H1 (cell line): ENCODE measurements around the gene RHOC. TPM values are rescaled to one million over a fixed set of nuclear protein-coding genes. Genes with fewer than 3 reads are reported as not detected.
A peak's percentile ranks its signal among the peaks of the same experiment; 100 is the strongest.

Experiments
- CTCF ChIA-PET: fragments of 300-600 bp; sonication (Branson Sonifier 250); formaldehyde crosslinking; loops from one replicate; lab custom pipeline; 2021; ENCODE audit not compliant: partially characterized antibody; lab: Charles Lee
- POLR2A ChIA-PET: fragments of 300-600 bp; sonication (Branson Sonifier 250); formaldehyde crosslinking; loops from one replicate; lab custom pipeline; 2021; ENCODE audit warnings: inconsistent platforms; ENCODE audit not compliant: partially characterized antibody; lab: Charles Lee
- DNase-seq, 2 experiments: peaks; one replicate each; pipeline versions ENCODE4 v3.0.0 to v3.0.0-alpha.2; 2010 to 2022; ENCODE audit warnings: low spot score in 2 of 2, low read depth in 1 of 2, mixed read lengths in 1 of 2
- FAIRE-seq: peaks from 2 replicates; lab custom pipeline; 2011; peaks lifted over from hg19 to GRCh38; lab: Jason Lieb, UNC
- H2AFZ ChIP-seq: 2 replicates; pipeline ENCODE4 v1.8.1; 2012; ENCODE audit warnings: low read length, inconsistent platforms
- H2AK5ac ChIP-seq: 2 replicates; pipeline ENCODE4 v1.6.1; 2013; ENCODE audit warnings: low read depth, low read length
- H2BK120ac ChIP-seq: replicated peaks from 2 replicates; pipeline ENCODE3; 2013; ENCODE audit warnings: low read depth, low read length, inconsistent platforms
- H2BK12ac ChIP-seq: 2 replicates; pipeline ENCODE4 v1.6.1; 2013; ENCODE audit warnings: low read depth, low read length
- H2BK15ac ChIP-seq: 2 replicates; pipeline ENCODE4 v1.6.1; 2013; ENCODE audit warnings: low read length
- H2BK20ac ChIP-seq: 2 replicates; pipeline ENCODE4 v1.6.1; 2013; ENCODE audit warnings: low read length
- H2BK5ac ChIP-seq: 2 replicates; pipeline ENCODE4 v1.6.1; 2013; ENCODE audit warnings: low read depth, low read length
- H3K14ac ChIP-seq: 2 replicates; pipeline ENCODE4 v1.6.1; 2013; ENCODE audit warnings: inconsistent platforms; ENCODE audit not compliant: insufficient read length
- H3K18ac ChIP-seq: 2 replicates; pipeline ENCODE4 v1.6.1; 2013; ENCODE audit warnings: low read length; ENCODE audit errors: extremely low read depth
- H3K23ac ChIP-seq: 2 replicates; pipeline ENCODE4 v1.6.1; 2013; ENCODE audit warnings: inconsistent platforms; ENCODE audit not compliant: insufficient read length
- H3K23me2 ChIP-seq: 2 replicates; pipeline ENCODE4 v1.6.1; 2013; ENCODE audit warnings: low read depth, low read length
- H3K27ac ChIP-seq: 2 replicates; pipeline ENCODE4 v1.6.1; 2011; ENCODE audit warnings: low read depth, low read length, inconsistent platforms
- H3K27me3 ChIP-seq, 4 experiments: replicated peaks in 1 of 4; 1 replicate in 1 of 4; 2 replicates in 3 of 4; pipeline versions ENCODE4 v1.6.1 to v1.8.1; 2011 to 2013; ENCODE audit warnings: low read length in 3 of 4, mild to moderate bottlenecking in 3 of 4, inconsistent platforms in 2 of 4, mixed read lengths in 2 of 4, moderate library complexity in 1 of 4; ENCODE audit not compliant: control insufficient read depth in 3 of 4, insufficient read depth in 3 of 4; ENCODE audit errors: extremely low read depth in 1 of 4
- H3K36me3 ChIP-seq, 4 experiments: 2 replicates each; pipeline versions ENCODE4 v1.6.1 to v1.8.1; 2011 to 2013; ENCODE audit warnings: mild to moderate bottlenecking in 4 of 4, low read length in 3 of 4, moderate library complexity in 2 of 4, control low read depth in 1 of 4, inconsistent platforms in 1 of 4; ENCODE audit not compliant: insufficient read depth in 4 of 4, control insufficient read depth in 2 of 4
- H3K4ac ChIP-seq: replicated peaks from 2 replicates; pipeline ENCODE3; 2013; ENCODE audit warnings: low read length, low read depth, mixed read lengths, inconsistent platforms; ENCODE audit not compliant: insufficient read length
- H3K4me1 ChIP-seq, 4 experiments: replicated peaks in 1 of 4; 1 replicate in 1 of 4; 2 replicates in 3 of 4; pipeline versions ENCODE4 v1.6.1 to v1.8.1; 2011 to 2013; ENCODE audit warnings: low read length in 3 of 4, inconsistent platforms in 2 of 4, mixed read lengths in 1 of 4; ENCODE audit not compliant: insufficient read depth in 4 of 4, control insufficient read depth in 3 of 4
- H3K4me2 ChIP-seq, 2 experiments: 2 replicates each; pipeline versions ENCODE4 v1.6.1 to v1.8.1; 2011 to 2013; ENCODE audit warnings: low read depth in 2 of 2, low read length in 2 of 2, control low read depth in 1 of 2, inconsistent platforms in 1 of 2, mild to moderate bottlenecking in 1 of 2; ENCODE audit not compliant: insufficient read depth in 1 of 2
- H3K4me3 ChIP-seq, 4 experiments: fragments of 200-600, 300-600 bp in 1 of 4; sonication (generic), shearing (Covaris generic), sonication (Bioruptor Twin) in 1 of 4; 2 replicates each; pipeline versions ENCODE4 v1.5.1 to v1.8.1; 2011 to 2016; ENCODE audit warnings: low read length in 4 of 4, low read depth in 3 of 4, control low read depth in 2 of 4, inconsistent platforms in 2 of 4, mild to moderate bottlenecking in 2 of 4, mixed read lengths in 1 of 4, moderate library complexity in 1 of 4; ENCODE audit not compliant: insufficient read depth in 2 of 4; ENCODE audit errors: extremely low read depth in 1 of 4
- H3K56ac ChIP-seq: replicated peaks from 2 replicates; pipeline ENCODE3; 2013; ENCODE audit warnings: low read depth, mild to moderate bottlenecking, mixed read lengths, low read length, inconsistent platforms; ENCODE audit not compliant: insufficient read length
- H3K79me1 ChIP-seq: 2 replicates; pipeline ENCODE4 v1.6.1; 2013; ENCODE audit warnings: low read depth, low read length, control low read depth
- H3K79me2 ChIP-seq, 2 experiments: 2 replicates each; pipeline versions ENCODE4 v1.6.1 to v1.8.1; 2012 to 2013; ENCODE audit warnings: low read length in 2 of 2, mild to moderate bottlenecking in 2 of 2, inconsistent platforms in 1 of 2; ENCODE audit not compliant: insufficient read depth in 2 of 2, control insufficient read depth in 1 of 2
- H3K9ac ChIP-seq, 4 experiments: replicated peaks in 1 of 4; 1 replicate in 1 of 4; 2 replicates in 3 of 4; pipeline versions ENCODE4 v1.6.1 to v1.8.1; 2011 to 2013; ENCODE audit warnings: low read depth in 3 of 4, low read length in 3 of 4, control low read depth in 2 of 4, mild to moderate bottlenecking in 2 of 4, moderate library complexity in 2 of 4, inconsistent platforms in 1 of 4; ENCODE audit errors: extremely low read depth in 1 of 4
- H3K9me3 ChIP-seq, 2 experiments: 2 replicates each; pipeline versions ENCODE4 v1.6.1 to v1.8.1; 2012 to 2013; ENCODE audit warnings: mild to moderate bottlenecking in 2 of 2, moderate library complexity in 2 of 2, control low read depth in 1 of 2, inconsistent platforms in 1 of 2, low read depth in 1 of 2, low read length in 1 of 2, mixed read lengths in 1 of 2; ENCODE audit not compliant: insufficient read depth in 2 of 2
- H4K20me1 ChIP-seq, 2 experiments: replicated peaks in 1 of 2; 2 replicates each; pipeline versions ENCODE3 to v1.8.1; 2011 to 2013; ENCODE audit warnings: inconsistent platforms in 2 of 2, low read length in 2 of 2, mild to moderate bottlenecking in 1 of 2; ENCODE audit not compliant: insufficient read depth in 2 of 2, control insufficient read depth in 1 of 2
- H4K5ac ChIP-seq: 2 replicates; pipeline ENCODE4 v1.6.1; 2013; ENCODE audit warnings: low read length, low read depth, mixed read lengths, inconsistent platforms; ENCODE audit not compliant: insufficient read length
- H4K8ac ChIP-seq: 2 replicates; pipeline ENCODE4 v1.8.0; 2013; ENCODE audit warnings: mild to moderate bottlenecking, moderate library complexity, low read length, inconsistent platforms; ENCODE audit not compliant: insufficient read depth; ENCODE audit errors: extremely low read depth
- H4K91ac ChIP-seq: replicated peaks from 2 replicates; pipeline ENCODE3; 2013; ENCODE audit warnings: low read length, mixed read lengths, inconsistent platforms; ENCODE audit not compliant: insufficient read length
- CHD1 ChIP-seq: IDR thresholded peaks from 2 replicates; pipeline ENCODE4 v1.6.1; 2012; ENCODE audit warnings: low read depth, low read length, improper control_type of control experiment
- CTBP2 ChIP-seq: IDR thresholded peaks from 2 replicates; pipeline ENCODE4 v1.7.0; 2011; ENCODE audit warnings: borderline replicate concordance, mild to moderate bottlenecking, moderate library complexity, mixed read lengths, low read length; ENCODE audit not compliant: insufficient read depth, insufficient read length
- FOSL1 ChIP-seq: IDR thresholded peaks from 2 replicates; pipeline ENCODE4 v1.6.1; 2011; ENCODE audit warnings: mild to moderate bottlenecking, low read depth, low read length, moderate library complexity; ENCODE audit not compliant: insufficient read depth
- JUND ChIP-seq: IDR thresholded peaks from 2 replicates; pipeline ENCODE4 v1.6.1; 2011; ENCODE audit warnings: mild to moderate bottlenecking, improper control_type of control experiment, low read length
- TCF12 ChIP-seq: IDR thresholded peaks from 2 replicates; pipeline ENCODE4 v1.6.1; 2011; ENCODE audit warnings: low read depth, mild to moderate bottlenecking, low read length
- WGBS, 2 experiments: shearing (Covaris generic) in 1 of 2; methylation state at CpG; one replicate each; pipeline versions ENCODE4 v1.1.6 to v1.1.7; 2013 to 2015; ENCODE audit warnings: low lambda C conversion rate in 2 of 2, mixed read lengths in 2 of 2, inconsistent platforms in 1 of 2, low coverage in 1 of 2, missing lambda C conversion rate in 1 of 2; ENCODE audit not compliant: insufficient replicate concordance in 2 of 2, insufficient coverage in 1 of 2, insufficient read length in 1 of 2; ENCODE audit errors: extremely low coverage in 1 of 2, missing lambda C conversion rate in 1 of 2; 5-methylcytosine and 5-hydroxymethylcytosine counted together
- polyA plus RNA-seq, 7 experiments: library from polyadenylated mRNA; depleted of rRNA in 3 of 7; stranded (reverse) in 5 of 7; unstranded in 2 of 7; fragments of >200 nt in 5 of 7; fragments of 200-250 nt in 2 of 7; gene quantifications; 1 replicate in 5 of 7; 2 replicates in 1 of 7; 4 replicates in 1 of 7; pipeline versions ENCODE4 v1.2.1 to v1.2.3, GENCODE V29; 2011 to 2013; ENCODE audit warnings: missing spikeins in 2 of 7, mixed read lengths in 2 of 7
- total RNA-seq: library from RNA; stranded (reverse); fragmentation: NEBNext Ultra II Directional; extraction: Animal tissue kit (Norgen Biotek cat#: 25700); gene quantifications from 2 replicates; pipeline ENCODE4 v1.2.1, GENCODE V29; 2021

The RHOC gene
- total and polyA plus RNA-seq, 2 of the 8 experiments (the other 6 are each of a cell fraction or from before 2014, with no cell fraction given) = 53.6 to 97.5 TPM

GRCh38 chr1:112675728-112676381, 31.1 kb downstream of the RHOC start:
- Histone ChIP-seq H2BK15ac (0 out of 2 replicates have a peak overlapping the region, but pooled peaks have one; percentile 63), H3K56ac (no peak overlapping the region), H3K4ac (no peak overlapping the region), H4K5ac (peak overlapping the region; percentile 58), H2BK120ac (no peak overlapping the region), H4K20me1 (peaks cover 0 to 5% of the 10 kb centered on the region in 2 experiments), H3K4me3 (peak overlapping the region; percentile 85 to 92 (median 90)), H3K27me3 (peaks cover 0 to 2% (median 0%) of the 10 kb centered on the region in 4 experiments; a peak in 2 of 7 replicates), H3K23me2 (peaks cover 10% of the 10 kb centered on the region; the same call in 1 of the 2 replicates), H3K79me1 (no peaks in the 10 kb centered on the region), H3K79me2 (peaks cover 0 to 35% of the 10 kb centered on the region in 2 experiments; a peak in 3 of 4 replicates), H3K23ac (no peak overlapping the region), H3K14ac (no peak overlapping the region), H3K4me2 (peak overlapping the region; percentile 74 to 92), H2AK5ac (peak overlapping the region; percentile 92; the same call in 1 of the 2 replicates), H3K4me1 (peaks cover 2 to 14% (median 10%) of the 10 kb centered on the region in 4 experiments; a peak in 5 of 7 replicates), H3K36me3 (peaks cover 0 to 4% (median 0%) of the 10 kb centered on the region in 4 experiments; a peak in 1 of 8 replicates), H4K91ac (peak overlapping the region; percentile 25), H2AFZ (0 out of 2 replicates have a peak overlapping the region, but pooled peaks have one; percentile 48), H2BK5ac (no peak overlapping the region), H3K9me3 (no peaks in the 10 kb centered on the region), H3K9ac (peak overlapping the region; percentile 71 to 94 (median 86)), H4K8ac (peak overlapping the region; percentile 66; the same call in 1 of the 2 replicates), H2BK20ac (peak overlapping the region; percentile 10; the same call in 1 of the 2 replicates), H3K27ac (no peak overlapping the region), H2BK12ac (0 out of 2 replicates have a peak overlapping the region, but pooled peaks have one; percentile 51), H3K18ac (peak overlapping the region; percentile 41)
- TF ChIP-seq TCF12 (no peak), FOSL1 (no peak), CTBP2 (no peak), JUND (no peak), CHD1 (no peak)
- FAIRE-seq (no peak), DNase-seq (no peak)
- ChIA-PET CTCF (interaction anchor here (2.1 to 6.3 kb wide), 3 partner anchors 25 to 58 kb away, joined by 9 to 63 read pairs (median 13); partner anchors contain the start of gene ST7L), POLR2A (interaction anchor here (1.2 to 6.1 kb wide), 13 partner anchors 12 to 397 kb away, joined by 3 to 76 read pairs (median 9); partner anchors contain the start of genes LRIG2, PPM1J and RHOC)
- 61% methylated on average over 7 of the region's 7 CpGs; no CpG with 5 or more reads in 1 of the 2 experiments for WGBS, 2 experiments
